ENCODE measurements around the gene ZBTB5. TPM values are rescaled to one million over a fixed set of nuclear protein-coding genes. Genes with fewer than 3 reads are reported as not detected.

ZBTB5 gene
- total and polyA plus RNA-seq, 2 of the 8 experiments (the other 6 are each of a cell fraction or from before 2014, with no cell fraction given): 13.3 to 14.5 TPM

DNA sequence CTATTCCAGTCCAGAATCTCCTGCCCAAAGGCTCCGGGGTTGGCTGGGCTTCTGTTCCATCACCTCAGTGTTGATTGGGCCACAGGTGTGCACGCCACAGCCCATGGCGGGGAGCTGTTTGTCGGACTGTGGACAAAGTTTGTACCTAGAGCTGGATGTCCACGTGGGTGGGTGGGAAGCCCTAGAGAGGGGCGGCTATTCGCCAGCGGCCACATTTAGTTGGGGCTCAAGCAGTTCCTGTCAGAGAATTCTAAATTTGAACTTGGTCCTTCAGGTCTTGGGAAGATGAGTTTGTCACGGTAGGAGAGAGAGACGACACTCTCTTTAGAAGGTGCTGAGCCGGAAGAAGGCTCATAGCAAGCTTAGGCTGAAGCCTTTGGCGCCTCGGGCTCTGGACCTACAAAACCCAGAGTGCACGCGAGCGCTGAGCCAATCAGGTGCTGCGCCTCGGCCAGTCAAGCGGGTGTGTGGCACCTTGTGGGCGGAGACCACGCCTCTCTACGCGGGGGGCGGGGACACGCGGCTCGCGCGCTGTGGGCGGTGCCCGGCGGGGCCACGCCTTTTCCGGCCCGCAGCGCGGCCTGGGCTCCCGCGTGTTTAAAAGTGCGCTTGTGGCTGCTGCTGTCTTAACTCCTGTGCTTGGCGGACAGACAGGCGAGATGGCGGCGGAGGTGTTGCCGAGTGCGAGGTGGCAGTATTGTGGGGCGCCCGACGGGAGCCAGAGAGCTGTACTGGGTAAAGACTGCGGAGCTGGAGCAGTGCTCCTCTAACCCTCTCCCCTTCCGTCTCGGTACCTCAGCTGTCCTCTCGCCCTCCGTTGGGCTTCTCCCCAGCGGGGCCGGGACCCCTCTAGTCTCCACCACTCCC, 20.4 kb upstream of the ZBTB5 start, which contains the start of gene POLR1E:
POLR1E (plus strand) TSS at position 560 of the 867 bp plus-strand sequence; CDS start at position 660, 100 bp downstream.
- peak within 1 kb of the TSS; percentile 13 for H4K91ac ChIP-seq (replicated peaks; ENCODE audit: insufficient read length, low read length)
- peak within 1 kb of the TSS; percentile 57; the same call in 1 of the 2 replicates for H2BK5ac ChIP-seq (ENCODE audit: low read depth, low read length)
- peaks cover 14% of the 10 kb centered on the region for H3K79me1 ChIP-seq (ENCODE audit: low read depth, low read length)
- 8% methylated on average over 51 of the region's 56 CpGs; no CpG with 5 or more reads in 1 of the 2 experiments for WGBS, 2 experiments (ENCODE audit: extremely low coverage in 1 of 2, insufficient coverage in 1 of 2, insufficient read length in 1 of 2, insufficient replicate concordance in 2 of 2, low coverage in 1 of 2, low lambda C conversion rate in 2 of 2, missing lambda C conversion rate in 1 of 2)
- no peak within 1 kb of the TSS for H2BK12ac ChIP-seq (ENCODE audit: low read depth, low read length)
- no peak within 1 kb of the TSS for H2AK5ac ChIP-seq (ENCODE audit: low read depth, low read length)
- ChIA-PET CTCF (ENCODE audit: partially characterized antibody) (interaction anchor here (1.2 to 7.9 kb wide), 2 partner anchors 25 to 36 kb away, joined by 3 to 39 read pairs; no protein-coding TSS in a partner anchor), POLR2A (ENCODE audit: partially characterized antibody) (interaction anchor here (0.9 to 4.4 kb wide), 13 partner anchors 9 to 315 kb away, joined by 3 to 40 read pairs (median 6); partner anchors contain the start of genes DCAF10, FBXO10, TOMM5 and ZBTB5)
- H3K4me3 ChIP-seq (ENCODE audit: extremely low read depth in 1 of 4, insufficient read depth in 2 of 4, low read depth in 3 of 4, low read length in 4 of 4): peak within 1 kb of the TSS; percentile 78 to 90 (median 79)
- H3K56ac ChIP-seq (replicated peaks; ENCODE audit: insufficient read length, low read depth, low read length): peak within 1 kb of the TSS; percentile 40
- peak within 1 kb of the TSS; percentile 68; the same call in 1 of the 2 replicates for H3K18ac ChIP-seq (ENCODE audit: extremely low read depth, low read length)
- H4K5ac ChIP-seq (ENCODE audit: insufficient read length, low read depth, low read length): no peak within 1 kb of the TSS
- no peaks in the 10 kb centered on the region for H3K27me3 ChIP-seq (replicated peaks in 1 of 4; ENCODE audit: control insufficient read depth in 3 of 4, extremely low read depth in 1 of 4, insufficient read depth in 3 of 4, low read length in 3 of 4)
- peak within 1 kb of the TSS; percentile 13 for H2AFZ ChIP-seq (ENCODE audit: low read length)
- DNase-seq (ENCODE audit: low read depth in 1 of 2, low spot score in 2 of 2): peak; percentile 91 to 98
- no peak within 1 kb of the TSS; the same call in 1 of the 2 replicates for H3K27ac ChIP-seq (ENCODE audit: low read depth, low read length)
- H3K79me2 ChIP-seq (ENCODE audit: control insufficient read depth in 1 of 2, insufficient read depth in 2 of 2, low read length in 2 of 2): peaks cover 4 to 21% of the 10 kb centered on the region in 2 experiments; a peak in 3 of 4 replicates
- H3K9ac ChIP-seq (replicated peaks in 1 of 4; ENCODE audit: extremely low read depth in 1 of 4, low read depth in 3 of 4, low read length in 3 of 4): peak within 1 kb of the TSS; percentile 38 to 77 (median 48)
- no peak within 1 kb of the TSS for H3K14ac ChIP-seq (ENCODE audit: insufficient read length)
- peak within 1 kb of the TSS; percentile 3 for H4K8ac ChIP-seq (ENCODE audit: extremely low read depth, insufficient read depth, low read length)
- peaks cover 0 to 14% (median 6%) of the 10 kb centered on the region in 4 experiments; a peak in 5 of 7 replicates for H3K4me1 ChIP-seq (replicated peaks in 1 of 4; ENCODE audit: control insufficient read depth in 3 of 4, insufficient read depth in 4 of 4, low read length in 3 of 4)
- H3K4ac ChIP-seq (replicated peaks; ENCODE audit: insufficient read length, low read depth, low read length): peak within 1 kb of the TSS; percentile 17
- peak within 1 kb of the TSS; percentile 98; the same call in 1 of the 2 replicates for H2BK15ac ChIP-seq (ENCODE audit: low read length)
- H3K9me3 ChIP-seq (ENCODE audit: insufficient read depth in 2 of 2, low read depth in 1 of 2, low read length in 1 of 2): no peaks in the 10 kb centered on the region
- H3K23ac ChIP-seq (ENCODE audit: insufficient read length): no peak within 1 kb of the TSS
- peak within 1 kb of the TSS; percentile 94 to 99 for H3K4me2 ChIP-seq (ENCODE audit: insufficient read depth in 1 of 2, low read depth in 2 of 2, low read length in 2 of 2)
- peaks cover 6% of the 10 kb centered on the region for H3K23me2 ChIP-seq (ENCODE audit: low read depth, low read length)
- peaks cover 0 to 5% of the 10 kb centered on the region in 2 experiments for H4K20me1 ChIP-seq (replicated peaks in 1 of 2; ENCODE audit: control insufficient read depth in 1 of 2, insufficient read depth in 2 of 2, low read length in 2 of 2)
- H2BK120ac ChIP-seq (replicated peaks; ENCODE audit: low read depth, low read length): no peak within 1 kb of the TSS
- FAIRE-seq: no peak
- H2BK20ac ChIP-seq (ENCODE audit: low read length): no peak within 1 kb of the TSS
- H3K36me3 ChIP-seq (ENCODE audit: control insufficient read depth in 2 of 4, insufficient read depth in 4 of 4, low read length in 3 of 4): peaks cover 0 to 28% (median 12%) of the 10 kb centered on the region in 4 experiments; a peak in 6 of 8 replicates
- TF ChIP-seq, protein P1, sequence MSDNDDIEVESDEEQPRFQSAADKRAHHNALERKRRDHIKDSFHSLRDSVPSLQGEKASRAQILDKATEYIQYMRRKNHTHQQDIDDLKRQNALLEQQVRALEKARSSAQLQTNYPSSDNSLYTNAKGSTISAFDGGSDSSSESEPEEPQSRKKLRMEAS (IDR thresholded peaks at IDR 0.05): peak; percentile 77
- no peak for TF ChIP-seq RFX5 (IDR thresholded peaks at IDR 0.05; ENCODE audit: borderline replicate concordance, low read depth, low read length)
- peak in 1 of 2 experiments; percentile 29; a peak in 1 of 4 replicates for TF ChIP-seq HDAC2 (IDR thresholded peaks at IDR 0.05; ENCODE audit: borderline replicate concordance in 1 of 2, low read depth in 2 of 2, low read length in 2 of 2)
- TF ChIP-seq TAF1 (IDR thresholded peaks at IDR 0.05; ENCODE audit: low read depth, low read length): peak; percentile 78
- peak; percentile 62 for TF ChIP-seq CREB1 (IDR thresholded peaks at IDR 0.05)
- no peak for TF ChIP-seq TAF7 (optimal IDR thresholded peaks at IDR 0.05; ENCODE audit: borderline replicate concordance, low read depth, low read length)
- TF ChIP-seq, protein P2, sequence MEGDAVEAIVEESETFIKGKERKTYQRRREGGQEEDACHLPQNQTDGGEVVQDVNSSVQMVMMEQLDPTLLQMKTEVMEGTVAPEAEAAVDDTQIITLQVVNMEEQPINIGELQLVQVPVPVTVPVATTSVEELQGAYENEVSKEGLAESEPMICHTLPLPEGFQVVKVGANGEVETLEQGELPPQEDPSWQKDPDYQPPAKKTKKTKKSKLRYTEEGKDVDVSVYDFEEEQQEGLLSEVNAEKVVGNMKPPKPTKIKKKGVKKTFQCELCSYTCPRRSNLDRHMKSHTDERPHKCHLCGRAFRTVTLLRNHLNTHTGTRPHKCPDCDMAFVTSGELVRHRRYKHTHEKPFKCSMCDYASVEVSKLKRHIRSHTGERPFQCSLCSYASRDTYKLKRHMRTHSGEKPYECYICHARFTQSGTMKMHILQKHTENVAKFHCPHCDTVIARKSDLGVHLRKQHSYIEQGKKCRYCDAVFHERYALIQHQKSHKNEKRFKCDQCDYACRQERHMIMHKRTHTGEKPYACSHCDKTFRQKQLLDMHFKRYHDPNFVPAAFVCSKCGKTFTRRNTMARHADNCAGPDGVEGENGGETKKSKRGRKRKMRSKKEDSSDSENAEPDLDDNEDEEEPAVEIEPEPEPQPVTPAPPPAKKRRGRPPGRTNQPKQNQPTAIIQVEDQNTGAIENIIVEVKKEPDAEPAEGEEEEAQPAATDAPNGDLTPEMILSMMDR (IDR thresholded peaks at IDR 0.05; ENCODE audit: control extremely low read depth in 1 of 3, insufficient read depth in 1 of 3, low read depth in 1 of 3, low read length in 3 of 3): no peak

Data from H1 (cell line).